ENCODE results near the gene SPATA3.

DNA sequence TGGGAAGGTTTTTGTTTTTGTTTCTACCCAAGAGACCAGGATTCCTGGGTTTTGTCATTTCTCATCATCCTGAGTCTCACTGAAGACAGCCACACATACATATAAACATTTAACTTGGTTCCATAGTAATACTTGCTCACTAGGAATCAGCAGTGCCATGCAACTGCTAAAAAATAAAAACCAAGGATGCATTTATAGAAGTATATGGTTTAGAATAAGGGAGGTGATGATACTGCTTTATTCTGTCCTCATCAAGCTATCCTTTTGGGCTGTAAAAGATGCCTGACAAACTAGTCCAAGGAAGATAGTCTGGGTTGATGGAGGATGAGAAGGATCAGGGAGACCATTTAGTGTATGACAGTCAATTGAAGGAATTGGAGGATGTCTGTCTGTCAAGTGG, 740 bp downstream of the SPATA3 start:
- TF ChIP-seq, protein P1, sequence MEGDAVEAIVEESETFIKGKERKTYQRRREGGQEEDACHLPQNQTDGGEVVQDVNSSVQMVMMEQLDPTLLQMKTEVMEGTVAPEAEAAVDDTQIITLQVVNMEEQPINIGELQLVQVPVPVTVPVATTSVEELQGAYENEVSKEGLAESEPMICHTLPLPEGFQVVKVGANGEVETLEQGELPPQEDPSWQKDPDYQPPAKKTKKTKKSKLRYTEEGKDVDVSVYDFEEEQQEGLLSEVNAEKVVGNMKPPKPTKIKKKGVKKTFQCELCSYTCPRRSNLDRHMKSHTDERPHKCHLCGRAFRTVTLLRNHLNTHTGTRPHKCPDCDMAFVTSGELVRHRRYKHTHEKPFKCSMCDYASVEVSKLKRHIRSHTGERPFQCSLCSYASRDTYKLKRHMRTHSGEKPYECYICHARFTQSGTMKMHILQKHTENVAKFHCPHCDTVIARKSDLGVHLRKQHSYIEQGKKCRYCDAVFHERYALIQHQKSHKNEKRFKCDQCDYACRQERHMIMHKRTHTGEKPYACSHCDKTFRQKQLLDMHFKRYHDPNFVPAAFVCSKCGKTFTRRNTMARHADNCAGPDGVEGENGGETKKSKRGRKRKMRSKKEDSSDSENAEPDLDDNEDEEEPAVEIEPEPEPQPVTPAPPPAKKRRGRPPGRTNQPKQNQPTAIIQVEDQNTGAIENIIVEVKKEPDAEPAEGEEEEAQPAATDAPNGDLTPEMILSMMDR (IDR thresholded peaks at IDR 0.05; ENCODE audit: poor library complexity) = no peak
- TF ChIP-seq EZH2phosphoT487 (IDR thresholded peaks at IDR 0.05; ENCODE audit: low read depth, severe bottlenecking, unreplicated experiment) = no peak
- no peak for TF ChIP-seq EZH2 (IDR thresholded peaks at IDR 0.05; ENCODE audit: borderline replicate concordance)

Data from hepatocyte (in vitro differentiated cells).